ENCODE results near the gene TMEM62. TPM values are rescaled to one million over a fixed set of nuclear protein-coding genes. Genes with fewer than 3 reads are reported as not detected.

TMEM62 gene
- total and polyA plus RNA-seq, 9 of the 15 experiments (the other 6 are each of a cell fraction or from before 2014, with no cell fraction given), result 4.4 to 16.6 (median 11.1) TPM

GRCh38 chr15:43185157-43186002, 52.0 kb downstream of the TMEM62 start, which contains the start of gene CCNDBP1 (continued):
- TF ChIP-seq ZBTB5 (IDR thresholded peaks at IDR 0.05) (no peak), AFF4 (CRISPR knock-in tag; IDR thresholded peaks at IDR 0.05) (no peak), ZBTB2 (IDR thresholded peaks at IDR 0.05) (peak; percentile 63; the same call in 1 of the 2 replicates), NRF1 (conservative IDR thresholded peaks at IDR 0.05 in 1 of 2, IDR thresholded peaks at IDR 0.05 in 1 of 2) (peak in 1 of 2 experiments; percentile 59; a peak in 2 of 4 replicates), CBFA2T2 (conservative IDR thresholded peaks at IDR 0.05) (no peak), CCAR2 (IDR thresholded peaks at IDR 0.05; ENCODE audit: low read depth, low read length) (no peak), ZNF644 (tag; IDR thresholded peaks at IDR 0.05; ENCODE audit: low read depth) (no peak), E2F5 (CRISPR knock-in tag; IDR thresholded peaks at IDR 0.05) (no peak), ZNF347 (CRISPR knock-in tag; IDR thresholded peaks at IDR 0.05; ENCODE audit: low read depth) (no peak), SP1 (CRISPR knock-in tag; IDR thresholded peaks at IDR 0.05) (peak; percentile 87), MCM2 (IDR thresholded peaks at IDR 0.05; ENCODE audit: low read depth) (no peak), POLR2H (tag; IDR thresholded peaks at IDR 0.05; ENCODE audit: low read depth) (peak; percentile 86), ATF6 (CRISPR knock-in tag; IDR thresholded peaks at IDR 0.05) (no peak), KDM4B (IDR thresholded peaks at IDR 0.05; ENCODE audit: borderline replicate concordance in 2 of 2, low read depth in 1 of 2) (peak in 1 of 2 experiments; percentile 65; a peak in 1 of 4 replicates), PTTG1 (tag; IDR thresholded peaks at IDR 0.05; ENCODE audit: low read depth) (no peak)

All from K562 (cell line).